HG02943 (cell line): Measurements from ENCODE around the gene SRSF11.
"Not testable (repeated sequence)": the region's sequence is repeated elsewhere in the genome, so short reads cannot be mapped to it uniquely, and the experiment has no call there.

ENCODE experiments used
- ATAC-seq: cut with Tn5 transposase; IDR thresholded peaks from one replicate; pipeline ENCODE4 v1.9.1; 2021; ENCODE audit warnings: mild to moderate bottlenecking, low read depth, moderate library complexity; ENCODE audit not compliant: unreplicated experiment

SRSF11 gene, protein sequence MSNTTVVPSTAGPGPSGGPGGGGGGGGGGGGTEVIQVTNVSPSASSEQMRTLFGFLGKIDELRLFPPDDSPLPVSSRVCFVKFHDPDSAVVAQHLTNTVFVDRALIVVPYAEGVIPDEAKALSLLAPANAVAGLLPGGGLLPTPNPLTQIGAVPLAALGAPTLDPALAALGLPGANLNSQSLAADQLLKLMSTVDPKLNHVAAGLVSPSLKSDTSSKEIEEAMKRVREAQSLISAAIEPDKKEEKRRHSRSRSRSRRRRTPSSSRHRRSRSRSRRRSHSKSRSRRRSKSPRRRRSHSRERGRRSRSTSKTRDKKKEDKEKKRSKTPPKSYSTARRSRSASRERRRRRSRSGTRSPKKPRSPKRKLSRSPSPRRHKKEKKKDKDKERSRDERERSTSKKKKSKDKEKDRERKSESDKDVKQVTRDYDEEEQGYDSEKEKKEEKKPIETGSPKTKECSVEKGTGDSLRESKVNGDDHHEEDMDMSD

DNA sequence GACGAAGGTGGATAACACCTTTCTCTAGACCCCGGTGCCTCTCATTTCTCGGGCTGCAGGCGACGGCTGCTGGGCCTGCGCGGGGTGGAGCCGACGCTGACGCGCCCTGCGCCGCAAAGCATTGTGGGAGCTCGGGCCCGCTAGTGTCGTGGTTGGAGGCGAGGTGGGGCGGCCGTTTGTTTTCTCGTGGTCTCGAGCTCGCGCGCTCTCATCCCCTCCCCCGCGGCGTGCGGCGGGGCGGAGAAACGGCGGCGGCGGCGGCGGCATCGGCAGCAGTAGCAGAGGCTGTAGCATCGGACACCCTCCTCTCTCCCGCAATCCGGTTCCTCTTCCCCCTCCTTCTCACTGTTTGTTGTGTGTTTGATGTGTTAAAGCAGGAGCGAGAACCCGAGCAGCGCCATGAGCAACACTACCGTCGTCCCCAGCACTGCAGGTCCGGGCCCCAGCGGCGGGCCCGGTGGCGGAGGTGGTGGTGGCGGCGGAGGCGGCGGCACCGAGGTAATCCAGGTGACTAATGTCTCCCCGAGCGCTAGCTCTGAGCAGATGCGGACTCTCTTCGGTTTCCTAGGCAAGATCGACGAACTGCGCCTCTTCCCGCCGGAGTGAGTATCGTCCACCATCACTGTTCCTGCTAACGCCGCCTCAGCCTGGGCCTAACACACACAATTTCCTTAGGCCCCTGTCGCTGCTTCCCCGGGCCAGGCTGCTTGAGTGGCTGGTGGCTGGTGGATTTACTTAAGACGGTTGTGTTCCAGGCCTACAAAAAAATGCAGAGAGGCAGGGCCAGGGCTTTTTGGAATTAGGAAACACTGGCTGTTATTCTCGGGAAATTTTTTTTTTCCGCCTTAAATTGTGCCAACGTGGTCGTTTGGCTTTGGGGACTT lies at the start of gene SRSF11:
TSS of gene SRSF11 (plus strand) at position 143 of the 884 bp plus-strand sequence. CDS start at position 400, 257 bp downstream.
- ATAC-seq, result peak; percentile 96

DNA sequence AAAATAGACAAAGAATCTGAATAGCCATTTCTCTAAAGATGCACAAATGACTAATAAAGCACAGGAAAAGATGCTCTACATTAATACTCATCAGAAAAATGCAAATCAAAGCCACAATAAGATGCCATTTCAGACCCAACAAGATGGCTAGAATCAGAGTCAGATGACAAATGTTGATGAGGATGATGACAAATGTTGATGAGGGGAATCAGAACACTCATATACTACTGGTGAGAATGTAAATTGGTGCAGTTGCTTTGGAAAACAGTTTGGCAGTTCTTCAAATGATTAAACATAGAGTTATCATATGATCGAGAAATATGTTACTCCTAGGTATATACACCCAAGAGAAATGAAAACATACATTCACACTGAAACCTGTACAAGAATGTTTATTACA lies 49.7 kb upstream of the SRSF11 start:
- no peak for ATAC-seq

DNA sequence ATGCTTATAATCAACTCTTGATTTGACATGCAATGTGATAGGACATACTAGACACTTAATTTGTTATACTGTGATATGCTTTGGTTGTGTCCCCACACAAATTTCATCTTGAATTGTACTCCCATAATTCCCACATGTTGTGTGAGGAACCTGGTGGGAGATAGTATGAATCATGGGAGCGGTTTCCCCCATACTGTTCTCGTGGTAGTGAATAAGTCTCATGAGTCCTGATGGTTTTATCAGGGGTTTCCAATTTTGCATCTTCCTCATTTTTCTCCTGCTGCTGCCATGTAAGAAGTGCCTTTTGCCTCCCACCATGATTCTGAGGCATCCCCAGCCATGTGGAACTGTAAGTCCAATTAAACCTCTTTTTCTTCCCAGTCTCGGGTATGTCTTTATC lies 36.0 kb upstream of the SRSF11 start:
- not testable (repeated sequence) for ATAC-seq

- no peak for ATAC-seq
Measured at GRCh38 chr1:70188522-70188921, 32.7 kb upstream of the SRSF11 start.

GRCh38 chr1:70190180-70190579 lies 31.0 kb upstream of the SRSF11 start:
- ATAC-seq, result no peak

- ATAC-seq, result not testable (repeated sequence)
Measured at GRCh38 chr1:70192446-70192845, 28.7 kb upstream of the SRSF11 start.

GRCh38 chr1:70194601-70195000 lies 26.6 kb upstream of the SRSF11 start:
- no peak for ATAC-seq

GRCh38 chr1:70195342-70195741 lies 25.8 kb upstream of the SRSF11 start:
- peak; percentile 99 for ATAC-seq

DNA sequence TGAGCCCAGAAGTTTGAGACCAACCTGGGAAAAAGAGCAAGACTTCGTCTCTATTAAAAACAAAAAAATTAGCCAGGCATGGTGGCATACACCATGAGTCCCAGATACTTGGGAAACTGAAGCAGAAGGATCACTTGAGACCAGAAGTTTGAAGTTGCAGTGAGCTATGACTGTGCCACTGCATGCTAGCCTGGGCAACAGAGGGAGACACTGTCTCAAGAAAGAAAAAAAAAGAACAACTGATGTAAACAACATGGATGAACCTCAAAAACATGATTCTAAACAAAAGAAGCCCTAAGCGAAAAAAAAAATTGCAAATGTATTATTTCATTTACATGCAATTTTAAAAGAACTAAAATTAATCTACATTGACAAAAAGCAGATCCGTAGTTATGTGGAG lies 24.8 kb upstream of the SRSF11 start:
- ATAC-seq, result no peak

DNA sequence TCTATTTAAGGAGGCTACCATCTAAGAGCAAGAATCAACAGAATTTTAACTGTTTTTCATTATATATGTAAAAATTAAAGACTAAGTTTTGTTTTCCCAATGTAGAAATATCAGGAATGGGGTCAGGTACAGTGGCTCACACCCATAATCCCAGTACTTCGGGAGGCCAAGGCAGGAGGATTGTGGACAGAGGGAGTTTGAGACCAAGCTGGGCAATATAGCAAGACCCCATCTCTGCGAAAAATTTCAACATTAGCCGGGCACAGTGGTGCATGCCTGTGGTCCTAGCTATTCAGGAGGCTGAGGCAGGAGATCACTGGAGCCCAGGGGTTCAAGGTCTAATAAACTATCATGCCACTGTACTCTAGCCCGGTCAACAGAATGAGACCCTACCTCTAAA lies 21.1 kb upstream of the SRSF11 start:
- ATAC-seq, result no peak

- no peak for ATAC-seq
Measured at GRCh38 chr1:70202173-70202758, 18.9 kb upstream of the SRSF11 start.

DNA sequence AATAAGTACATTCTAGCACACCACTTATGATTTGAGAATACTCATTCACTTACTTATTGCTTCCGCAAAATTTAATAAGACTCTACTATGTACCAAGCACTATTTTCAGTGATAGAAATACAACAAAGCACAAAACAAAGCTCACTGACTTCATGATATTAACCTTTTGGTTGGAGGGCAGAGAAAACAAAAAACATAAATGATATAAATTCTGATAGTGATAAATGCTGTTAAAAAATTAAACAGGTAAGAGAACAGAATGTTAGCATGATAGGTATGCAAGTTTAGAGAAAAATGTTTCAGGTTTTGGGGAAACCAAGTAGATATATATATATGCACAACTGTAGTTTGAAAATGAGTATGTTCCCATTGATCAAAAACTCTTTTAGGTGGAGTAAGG lies 17.0 kb upstream of the SRSF11 start:
- ATAC-seq, result no peak

DNA sequence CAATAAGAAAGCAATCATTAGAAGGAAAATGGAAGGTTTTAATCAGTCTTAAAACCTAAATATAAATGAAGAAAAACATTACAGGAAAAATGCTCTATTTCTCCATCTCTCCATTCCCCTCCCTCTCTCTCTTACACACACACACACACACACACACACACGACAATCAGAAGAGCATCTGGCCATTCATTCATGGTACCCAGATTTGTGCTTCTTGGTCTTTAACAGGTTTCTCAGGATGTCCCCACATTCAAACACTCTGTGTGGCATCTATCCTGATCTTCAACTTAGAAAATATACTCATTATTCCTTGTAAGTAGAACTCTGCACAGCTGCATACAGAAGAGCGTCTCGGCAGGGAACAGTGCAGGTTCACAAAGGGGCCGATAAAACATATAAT lies 16.6 kb upstream of the SRSF11 start:
- no peak for ATAC-seq

GRCh38 chr1:70205071-70205433 lies 16.1 kb upstream of the SRSF11 start:
- peak; percentile 29 for ATAC-seq

GRCh38 chr1:70205434-70206118 lies 15.6 kb upstream of the SRSF11 start, which contains the start of gene LRRC40:
Gene LRRC40, minus strand, starts transcription at chr1:70205579. Its CDS starts 39 bp downstream, at chr1:70205540.
- ATAC-seq, result peak; percentile 82

GRCh38 chr1:70206833-70207232 lies 14.3 kb upstream of the SRSF11 start:
- ATAC-seq, result not testable (repeated sequence)

DNA sequence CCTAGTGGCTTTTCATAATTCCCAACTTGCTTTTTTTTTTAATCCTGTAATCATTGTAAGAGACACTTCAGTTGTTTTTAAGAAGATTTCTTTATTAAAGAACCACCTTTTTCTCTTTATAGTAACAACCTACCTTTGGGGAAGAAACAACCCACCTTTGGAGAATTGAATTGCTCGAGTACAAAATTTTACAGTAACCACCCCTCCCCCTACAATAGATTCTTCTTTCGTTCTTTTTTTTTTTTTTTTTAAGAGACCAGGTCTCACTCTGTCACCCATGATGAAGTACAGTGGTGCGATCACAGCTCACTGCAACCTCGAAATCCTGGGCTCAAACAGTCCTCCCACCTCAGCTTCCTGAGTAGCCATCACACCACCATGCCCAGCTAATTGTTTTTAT lies 13.7 kb upstream of the SRSF11 start:
- ATAC-seq, result no peak

DNA sequence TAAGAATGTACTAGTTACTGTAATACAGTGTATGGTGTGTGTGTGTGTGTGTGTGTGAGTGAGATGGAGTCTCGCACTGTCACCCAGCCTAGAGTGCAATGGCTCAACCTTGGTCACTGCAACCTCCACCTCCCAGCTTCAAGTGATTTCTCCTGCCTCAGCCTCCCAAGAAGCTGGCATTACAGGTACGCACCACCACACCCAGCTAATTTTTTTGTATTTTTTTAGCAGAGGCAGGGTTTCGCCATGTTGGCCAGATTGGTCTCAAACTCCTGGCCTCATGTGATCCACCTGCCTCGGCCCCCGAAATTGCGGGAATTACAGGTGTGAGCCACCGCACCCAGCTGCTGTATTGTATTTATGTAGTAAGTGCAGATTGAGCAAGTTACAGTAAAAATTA lies 12.9 kb upstream of the SRSF11 start:
- ATAC-seq, result no peak

GRCh38 chr1:70210820-70211219 lies 10.4 kb upstream of the SRSF11 start:
- no peak for ATAC-seq

GRCh38 chr1:70211541-70211940 lies 9.6 kb upstream of the SRSF11 start:
- no peak for ATAC-seq
